Neuronal stem cell (in vitro differentiated cells): ENCODE measurements around the gene NEK3.
A peak's percentile ranks its signal among the peaks of the same experiment; 100 is the strongest.
"Not testable (repeated sequence)": the region's sequence is repeated elsewhere in the genome, so short reads cannot be mapped to it uniquely, and the experiment has no call there.

Source experiments
- DNase-seq: peaks from one replicate; pipeline ENCODE4 v3.0.0-alpha.2; 2013; ENCODE audit warnings: low spot score
- H2AFZ ChIP-seq: one replicate; pipeline ENCODE4 v1.6.1; 2013; ENCODE audit warnings: mild to moderate bottlenecking, low read length, inconsistent platforms
- H2AK5ac ChIP-seq: 2 replicates; pipeline ENCODE4 v1.6.1; 2013; ENCODE audit warnings: low read depth, mild to moderate bottlenecking, inconsistent platforms, low read length, moderate library complexity, mixed read lengths
- H2BK120ac ChIP-seq: 2 replicates; pipeline ENCODE4 v1.6.1; 2013; ENCODE audit warnings: low read depth, mild to moderate bottlenecking, inconsistent platforms, low read length, moderate library complexity, mixed read lengths
- H2BK12ac ChIP-seq: one replicate; pipeline ENCODE4 v1.6.1; 2013; ENCODE audit warnings: low read length, inconsistent platforms
- H2BK15ac ChIP-seq: 2 replicates; pipeline ENCODE4 v1.6.1; 2013; ENCODE audit warnings: mild to moderate bottlenecking, low read length, inconsistent platforms, mixed read lengths
- H2BK5ac ChIP-seq: one replicate; pipeline ENCODE4 v1.6.1; 2013; ENCODE audit warnings: inconsistent platforms, mild to moderate bottlenecking, low read length, moderate library complexity
- H3K14ac ChIP-seq: one replicate; pipeline ENCODE4 v1.6.1; 2013; ENCODE audit warnings: low read length, inconsistent platforms
- H3K18ac ChIP-seq: 2 replicates; pipeline ENCODE4 v1.6.1; 2013; ENCODE audit warnings: low read length, inconsistent platforms
- H3K23ac ChIP-seq: 2 replicates; pipeline ENCODE4 v1.6.1; 2013; ENCODE audit warnings: low read depth, mild to moderate bottlenecking, mixed read lengths, low read length, inconsistent platforms; ENCODE audit not compliant: poor library complexity
- H3K27ac ChIP-seq: replicated peaks from 3 replicates; pipeline ENCODE4 v1.5.1; 2013; ENCODE audit warnings: low read length, inconsistent platforms
- H3K27me3 ChIP-seq, 3 experiments: 2 replicates each; pipeline ENCODE4 v1.6.1; 2013; ENCODE audit warnings: low read length in 3 of 3, mild to moderate bottlenecking in 2 of 3, inconsistent platforms in 1 of 3, low read depth in 1 of 3, mixed read lengths in 1 of 3, moderate library complexity in 1 of 3; ENCODE audit not compliant: control insufficient read depth in 3 of 3, insufficient read depth in 3 of 3
- H3K36me3 ChIP-seq, 2 donors: replicated peaks in 1 of 2; 2 replicates each; pipeline ENCODE4 v1.6.1; 2013; ENCODE audit warnings: low read length in 2 of 2; ENCODE audit not compliant: control insufficient read depth in 2 of 2, insufficient read depth in 2 of 2
- H3K4ac ChIP-seq: 2 replicates; pipeline ENCODE4 v1.6.1; 2013; ENCODE audit warnings: inconsistent platforms, mild to moderate bottlenecking, low read length, moderate library complexity
- H3K4me1 ChIP-seq, 2 donors: 1 replicate in 1 of 2; 2 replicates in 1 of 2; pipeline ENCODE4 v1.6.1; 2013; ENCODE audit warnings: low read length in 2 of 2, low read depth in 1 of 2; ENCODE audit not compliant: control insufficient read depth in 2 of 2, insufficient read depth in 1 of 2
- H3K4me2 ChIP-seq: one replicate; pipeline ENCODE4 v1.6.1; 2013; ENCODE audit warnings: mild to moderate bottlenecking, low read length, inconsistent platforms; ENCODE audit not compliant: insufficient read depth, poor library complexity, severe bottlenecking
- H3K4me3 ChIP-seq, 2 donors: 2 replicates each; pipeline ENCODE4 v1.5.1; 2013; ENCODE audit warnings: low read length in 2 of 2, mild to moderate bottlenecking in 2 of 2, inconsistent platforms in 1 of 2, moderate library complexity in 1 of 2
- H3K79me1 ChIP-seq: one replicate; pipeline ENCODE4 v1.6.1; 2013; ENCODE audit warnings: low read depth, mild to moderate bottlenecking, inconsistent platforms, low read length, moderate library complexity
- H3K9ac ChIP-seq: one replicate; pipeline ENCODE4 v1.6.1; 2013; ENCODE audit warnings: mild to moderate bottlenecking, low read depth, low read length, inconsistent platforms; ENCODE audit not compliant: poor library complexity
- H3K9me3 ChIP-seq, 2 donors: replicated peaks in 1 of 2; 2 replicates each; pipeline versions ENCODE3 to v1.6.1; 2013; ENCODE audit warnings: low read length in 2 of 2, mild to moderate bottlenecking in 2 of 2, inconsistent platforms in 1 of 2, low read depth in 1 of 2, mixed read lengths in 1 of 2, moderate library complexity in 1 of 2; ENCODE audit not compliant: control insufficient read depth in 2 of 2, insufficient read depth in 1 of 2
- H4K8ac ChIP-seq: one replicate; pipeline ENCODE4 v1.6.1; 2013; ENCODE audit warnings: low read depth, mild to moderate bottlenecking, inconsistent platforms, low read length, moderate library complexity
- H4K91ac ChIP-seq: one replicate; pipeline ENCODE4 v1.6.1; 2013; ENCODE audit warnings: low read length, low read depth, mild to moderate bottlenecking, inconsistent platforms; ENCODE audit not compliant: poor library complexity
- WGBS, 2 donors: extraction: QIAGEN DNeasy Blood & Tissue Kit; methylation state at CpG; one replicate each; pipeline ENCODE4 v1.1.7; 2013; ENCODE audit warnings: missing lambda C conversion rate in 2 of 2, mixed read lengths in 1 of 2; ENCODE audit not compliant: insufficient read length in 2 of 2, insufficient replicate concordance in 1 of 2; ENCODE audit errors: extremely low coverage in 2 of 2; 5-methylcytosine and 5-hydroxymethylcytosine counted together

The NEK3 gene

GRCh38 chr13:52163878-52164277 is 4.5 kb upstream of the NEK3 start:
- not testable (repeated sequence) for H4K8ac ChIP-seq, H3K4me2 ChIP-seq, H2BK5ac ChIP-seq, H3K4ac ChIP-seq, H3K79me1 ChIP-seq, H2AFZ ChIP-seq, H3K4me3 ChIP-seq, H2BK120ac ChIP-seq, H3K18ac ChIP-seq, H2BK15ac ChIP-seq, H3K23ac ChIP-seq, H4K91ac ChIP-seq, H2BK12ac ChIP-seq, H3K9ac ChIP-seq, H2AK5ac ChIP-seq, H3K14ac ChIP-seq, DNase-seq, H3K27ac ChIP-seq, H3K9me3 ChIP-seq
- peaks cover under 1 to 35% of the 10 kb centered on the region in 2 donors for H3K36me3 ChIP-seq
- peaks cover 0 to 22% (median 0%) of the 10 kb centered on the region in 3 experiments for H3K27me3 ChIP-seq
- H3K4me1 ChIP-seq, result peaks cover 9 to 20% of the 10 kb centered on the region in 2 donors
- WGBS, 2 donors, result no CpG with 5 or more reads among the region's 3 CpGs

GRCh38 chr13:52162279-52163101 is 3.1 kb upstream of the NEK3 start:
- Histone ChIP-seq H3K9ac (no peak overlapping the region), H3K36me3 (peaks cover 0 to 21% of the 10 kb centered on the region in 2 donors), H3K4me2 (no peak overlapping the region), H2BK120ac (no peak overlapping the region), H2AFZ (no peak overlapping the region), H4K8ac (no peak overlapping the region), H3K4me1 (peaks cover 9 to 20% of the 10 kb centered on the region in 2 donors), H2BK15ac (no peak overlapping the region), H3K4me3 (no peak overlapping the region), H2BK5ac (no peak overlapping the region), H2AK5ac (no peak overlapping the region), H3K27ac (peak overlapping the region; percentile 26), H3K4ac (no peak overlapping the region), H2BK12ac (no peak overlapping the region), H3K27me3 (peaks cover 0 to 22% (median 0%) of the 10 kb centered on the region in 3 experiments), H3K23ac (no peak overlapping the region), H3K79me1 (no peaks in the 10 kb centered on the region), H3K18ac (no peak overlapping the region), H3K9me3 (peaks cover 4 to 6% of the 10 kb centered on the region in 2 donors), H3K14ac (no peak overlapping the region), H4K91ac (no peak overlapping the region)
- peak; percentile 21 for DNase-seq
- WGBS, 2 donors, result no CpG with 5 or more reads among the region's 5 CpGs

GRCh38 chr13:52161181-52161646 is 1.8 kb upstream of the NEK3 start:
- H3K4me1 ChIP-seq, result peaks cover 10 to 20% of the 10 kb centered on the region in 2 donors
- WGBS, 2 donors, result no CpG with 5 or more reads among the region's 3 CpGs
- H3K9ac ChIP-seq, result no peak overlapping the region
- H4K8ac ChIP-seq, result no peak overlapping the region
- H2BK120ac ChIP-seq, result no peak overlapping the region
- H3K14ac ChIP-seq, result no peak overlapping the region
- no peaks in the 10 kb centered on the region for H3K79me1 ChIP-seq
- no peak overlapping the region for H3K4ac ChIP-seq
- peaks cover 0 to 22% (median 0%) of the 10 kb centered on the region in 3 experiments for H3K27me3 ChIP-seq
- no peak overlapping the region for H3K4me3 ChIP-seq
- peaks cover 0 to 8% of the 10 kb centered on the region in 2 donors for H3K36me3 ChIP-seq
- peaks cover 4 to 6% of the 10 kb centered on the region in 2 donors for H3K9me3 ChIP-seq
- no peak overlapping the region for H3K27ac ChIP-seq
- no peak overlapping the region for H2AK5ac ChIP-seq
- no peak overlapping the region for H2BK12ac ChIP-seq
- no peak overlapping the region for H3K18ac ChIP-seq
- no peak overlapping the region for H2AFZ ChIP-seq
- no peak overlapping the region for H2BK5ac ChIP-seq
- no peak overlapping the region for H2BK15ac ChIP-seq
- no peak overlapping the region for H4K91ac ChIP-seq
- no peak overlapping the region for H3K4me2 ChIP-seq
- no peak for DNase-seq
- no peak overlapping the region for H3K23ac ChIP-seq

- no peak overlapping the region for H3K23ac ChIP-seq
- peaks cover 0 to 22% (median 0%) of the 10 kb centered on the region in 3 experiments for H3K27me3 ChIP-seq
- no peak overlapping the region for H3K14ac ChIP-seq
- H3K79me1 ChIP-seq, result no peaks in the 10 kb centered on the region
- H2AFZ ChIP-seq, result no peak overlapping the region
- H2BK15ac ChIP-seq, result no peak overlapping the region
- peaks cover 4 to 6% of the 10 kb centered on the region in 2 donors for H3K9me3 ChIP-seq
- H4K91ac ChIP-seq, result no peak overlapping the region
- no peak overlapping the region for H3K4me2 ChIP-seq
- no peak overlapping the region for H3K9ac ChIP-seq
- H3K4me3 ChIP-seq, result no peak overlapping the region
- H2AK5ac ChIP-seq, result no peak overlapping the region
- no peak for DNase-seq
- H4K8ac ChIP-seq, result no peak overlapping the region
- H2BK12ac ChIP-seq, result no peak overlapping the region
- no peak overlapping the region for H2BK120ac ChIP-seq
- no CpG with 5 or more reads among the region's 6 CpGs for WGBS, 2 donors
- no peak overlapping the region for H2BK5ac ChIP-seq
- H3K18ac ChIP-seq, result no peak overlapping the region
- no peak overlapping the region for H3K4ac ChIP-seq
- no peak overlapping the region for H3K27ac ChIP-seq
- H3K4me1 ChIP-seq, result peaks cover 10 to 18% of the 10 kb centered on the region in 2 donors
- H3K36me3 ChIP-seq, result peaks cover 0 to 3% of the 10 kb centered on the region in 2 donors
Observed at GRCh38 chr13:52160506-52160905, 1.1 kb upstream of the NEK3 start.
